HG02840 (cell line): ENCODE data around the gene POT1.
"Not testable (repeated sequence)": the region's sequence is repeated elsewhere in the genome, so short reads cannot be mapped to it uniquely, and the experiment has no call there.

Source experiments
- ATAC-seq: cut with Tn5 transposase; IDR thresholded peaks from one replicate; pipeline ENCODE4 v1.9.1; 2021; ENCODE audit warnings: mild to moderate bottlenecking, moderate library complexity, moderate number of reproducible peaks; ENCODE audit not compliant: unreplicated experiment, low FRiP score

Gene POT1

GRCh38 chr7:124929467-124930172 is at the start of gene POT1:
TSS of gene POT1 (minus strand) at chr7:124929825. CDS start at chr7:124897173, 32,652 bp downstream.
- peak; percentile 100 for ATAC-seq

GRCh38 chr7:124975131-124975530 is 45.5 kb upstream of the POT1 start:
- ATAC-seq = not testable (repeated sequence)

DNA sequence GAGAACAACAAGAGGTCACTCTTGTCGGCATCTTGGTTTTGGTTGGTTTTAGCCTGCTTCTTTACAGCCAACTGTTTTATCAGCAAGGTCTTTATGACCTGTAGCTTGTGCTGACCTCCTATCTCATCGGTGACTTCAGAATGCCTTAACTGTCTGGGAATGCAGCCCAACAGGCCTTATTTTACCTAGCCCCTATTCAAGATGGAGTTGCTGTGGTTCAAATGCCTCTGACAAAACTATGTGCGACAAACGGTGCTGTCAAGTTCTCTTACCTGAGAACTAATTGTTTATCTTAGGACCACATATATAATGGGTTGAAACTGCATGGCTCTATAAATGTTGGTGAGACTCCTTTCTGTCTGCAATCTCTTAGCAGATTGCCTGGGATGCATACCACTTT is 35.9 kb upstream of the POT1 start:
- ATAC-seq = no peak

GRCh38 chr7:124959676-124960075 is 30.1 kb upstream of the POT1 start:
- no peak for ATAC-seq

GRCh38 chr7:124957952-124958351 is 28.3 kb upstream of the POT1 start:
- ATAC-seq = not testable (repeated sequence)

DNA sequence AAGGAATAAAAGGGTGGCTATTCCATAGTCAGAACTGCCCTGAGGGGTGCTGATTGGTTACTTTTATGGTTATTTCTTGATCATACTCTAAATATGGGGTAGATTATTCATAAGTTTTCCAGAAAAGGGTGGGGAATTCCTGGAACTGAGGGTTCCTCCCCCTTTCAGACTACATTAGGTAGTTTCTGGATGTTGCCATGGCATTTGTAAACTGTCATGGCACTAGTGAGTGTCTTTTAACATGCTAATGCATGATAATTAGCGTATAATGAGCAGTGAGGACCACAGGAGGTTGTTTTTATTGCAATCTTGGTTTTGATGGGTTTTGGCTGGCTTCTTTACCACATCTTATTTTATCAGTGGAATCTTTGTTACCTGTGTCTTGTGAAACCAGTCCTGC is 26.5 kb upstream of the POT1 start:
- no peak for ATAC-seq

GRCh38 chr7:124954790-124955189 is 25.2 kb upstream of the POT1 start:
- no peak for ATAC-seq

DNA sequence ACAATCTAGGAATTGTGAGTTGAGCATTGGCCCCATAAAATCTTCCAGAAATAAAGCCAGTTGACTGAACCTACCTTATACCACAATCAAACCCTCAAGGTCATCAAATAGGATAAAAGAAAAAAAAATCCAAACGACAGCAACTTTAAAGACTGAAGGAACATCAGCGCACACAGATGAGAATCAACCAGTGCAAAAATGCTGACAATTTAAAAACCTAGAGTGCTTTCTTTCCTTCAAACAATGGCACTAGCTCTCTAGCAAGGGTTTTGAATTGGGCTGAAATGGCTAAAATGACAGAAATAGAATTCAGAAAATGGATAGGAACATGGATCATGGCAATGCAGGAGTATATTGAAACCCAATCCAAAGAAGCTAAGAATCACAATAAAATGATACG is 16.1 kb upstream of the POT1 start:
- ATAC-seq = no peak

DNA sequence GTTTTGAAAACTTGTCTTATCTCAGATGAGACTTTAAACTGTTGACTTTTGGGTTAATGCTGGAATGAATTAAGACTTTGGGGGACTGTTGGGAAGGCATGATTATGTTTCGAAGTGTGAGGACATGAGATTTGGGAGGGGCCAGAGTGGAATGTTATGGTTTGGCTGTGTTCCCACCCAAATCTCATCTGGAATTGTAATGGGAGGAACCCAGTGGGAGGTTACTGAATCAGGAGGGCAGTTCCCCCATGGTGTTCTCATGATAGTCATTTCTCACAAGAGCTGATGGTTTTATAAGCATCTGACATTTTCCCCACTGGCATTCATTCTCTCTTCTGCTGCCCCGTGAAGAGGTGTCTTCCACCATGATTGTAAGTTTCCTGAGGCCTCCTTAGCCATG is 13.8 kb upstream of the POT1 start:
- no peak for ATAC-seq

DNA sequence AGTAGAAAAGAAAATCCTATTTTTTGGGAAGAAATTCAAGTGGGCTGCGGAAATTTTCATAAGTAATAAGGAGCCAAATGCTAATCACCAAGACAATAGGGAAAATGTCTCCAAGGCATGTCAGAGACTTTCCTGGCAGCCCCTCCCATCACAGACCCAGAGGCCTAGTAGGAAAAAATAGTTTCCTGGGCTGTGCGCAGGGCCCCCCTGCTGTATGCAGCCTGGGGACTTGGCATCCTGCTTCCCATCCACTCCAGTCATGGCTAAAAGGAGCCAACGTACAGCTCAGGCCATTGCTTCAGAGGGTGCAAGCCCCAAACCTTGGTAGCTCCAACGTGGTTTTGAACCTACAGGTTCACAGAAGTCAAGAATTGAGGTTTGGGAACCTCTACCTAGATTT is 12.8 kb upstream of the POT1 start:
- no peak for ATAC-seq

- ATAC-seq = no peak
Observed at GRCh38 chr7:124940306-124940705, 10.7 kb upstream of the POT1 start.

DNA sequence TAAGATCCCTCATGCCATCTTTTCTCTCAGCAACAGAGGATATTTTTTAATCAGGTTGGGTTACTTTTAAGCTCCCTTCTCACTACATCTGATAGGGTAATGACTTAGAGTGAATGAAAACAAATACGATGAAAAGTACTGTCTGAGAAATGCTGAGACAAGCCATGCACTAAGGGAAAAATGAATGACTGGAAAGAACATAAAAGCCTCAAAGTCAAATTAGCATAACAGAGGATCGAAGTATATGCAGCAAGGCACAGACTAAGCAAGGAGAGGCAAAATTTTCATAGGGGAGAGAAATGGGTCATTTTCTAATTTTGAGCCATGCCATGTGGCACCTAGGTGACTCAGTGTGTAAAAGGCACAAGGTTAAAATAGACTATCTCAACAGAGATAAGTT is 8.5 kb upstream of the POT1 start:
- no peak for ATAC-seq

- ATAC-seq = no peak
Observed at GRCh38 chr7:124937076-124937475, 7.5 kb upstream of the POT1 start.

- no peak for ATAC-seq
Observed at GRCh38 chr7:124934841-124935240, 5.2 kb upstream of the POT1 start.

- ATAC-seq = no peak
Observed at GRCh38 chr7:124930655-124931597, 1.3 kb upstream of the POT1 start.

DNA sequence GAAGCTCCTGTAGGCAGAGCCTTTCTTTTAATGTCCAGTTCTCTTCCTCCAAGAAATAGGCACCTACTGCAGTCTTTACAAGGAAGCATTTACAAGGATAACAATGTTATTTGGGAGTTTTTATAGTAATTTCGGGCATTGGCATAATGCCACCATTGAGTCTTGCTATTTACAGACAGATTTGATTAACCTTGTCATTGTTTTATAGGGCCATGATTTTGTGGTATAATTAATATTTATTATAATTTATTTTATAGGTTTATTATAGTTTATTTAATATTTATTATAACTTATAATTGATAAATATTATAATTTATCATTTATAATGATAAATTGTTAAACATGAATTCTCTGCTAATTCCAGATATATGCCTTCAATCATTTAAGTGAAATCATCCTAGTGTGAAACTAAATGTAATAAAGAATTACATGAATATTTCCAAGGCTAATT is 573 bp upstream of the POT1 start:
- no peak for ATAC-seq

GRCh38 chr7:124924906-124925305 is 4.7 kb downstream of the POT1 start:
- no peak for ATAC-seq

GRCh38 chr7:124922200-124922599 is 7.4 kb downstream of the POT1 start:
- ATAC-seq = no peak

DNA sequence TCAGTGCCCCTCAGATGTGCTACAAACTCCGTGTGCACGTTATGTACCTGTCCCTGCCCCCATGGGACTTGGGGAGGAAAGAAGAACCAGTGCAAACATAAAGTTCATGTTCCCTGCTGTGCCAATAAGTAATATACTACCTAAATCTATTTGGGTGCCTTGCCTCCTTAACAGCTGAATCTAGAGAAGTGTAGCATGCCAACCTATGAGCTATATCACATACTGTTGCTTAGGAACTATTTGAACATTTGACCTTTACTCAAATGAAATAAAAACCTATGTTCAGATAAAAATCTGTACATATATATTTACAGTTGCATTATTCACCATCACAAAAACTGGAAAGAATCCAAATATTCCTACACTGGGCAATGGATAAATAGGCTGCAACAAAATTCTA is 9.8 kb downstream of the POT1 start:
- ATAC-seq = no peak

DNA sequence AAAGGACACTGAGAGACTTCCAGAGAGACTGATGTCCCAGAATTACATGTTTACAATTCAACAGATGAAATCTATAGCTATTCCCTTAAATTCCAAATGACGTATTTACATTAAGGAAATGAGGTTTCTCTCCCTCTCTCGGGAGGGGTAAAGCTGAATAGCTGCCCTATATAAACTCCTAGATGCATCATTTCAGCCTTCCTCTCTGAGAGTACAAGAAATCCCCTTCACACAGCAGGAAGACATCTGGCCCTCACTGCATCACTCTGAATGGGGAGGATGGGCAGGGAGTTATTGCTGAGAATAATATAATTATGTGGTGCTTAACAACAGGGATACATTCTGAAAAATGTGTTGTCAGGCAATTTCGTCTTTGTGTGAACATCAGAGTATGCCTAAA is 11.0 kb downstream of the POT1 start:
- peak; percentile 82 for ATAC-seq

- no peak for ATAC-seq
Observed at GRCh38 chr7:124915242-124915641, 14.4 kb downstream of the POT1 start.

DNA sequence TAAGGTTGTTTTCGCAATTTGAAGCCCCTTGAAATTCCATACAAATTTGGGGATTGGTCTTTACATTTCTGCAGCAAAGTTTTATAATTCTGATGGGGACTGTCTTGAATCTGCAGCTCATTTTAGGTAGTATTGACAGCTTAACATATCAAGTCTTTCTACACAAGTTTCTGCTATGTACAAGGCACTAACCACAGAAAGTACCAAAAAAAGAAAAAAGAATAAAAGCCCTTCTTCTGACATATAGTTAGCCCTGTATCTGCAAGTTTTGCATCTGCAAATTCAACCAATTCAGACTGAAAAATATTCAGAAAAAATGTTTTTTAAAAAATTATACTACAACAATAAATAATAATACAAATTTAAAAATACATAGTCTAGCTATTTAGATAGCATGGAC is 15.3 kb downstream of the POT1 start:
- no peak for ATAC-seq
